Astrocyte (in vitro differentiated cells and primary cell): ENCODE measurements around the gene UBAC1. TPM values are rescaled to one million over a fixed set of nuclear protein-coding genes. Genes with fewer than 3 reads are reported as not detected.

ENCODE experiments used
- DNase-seq: peaks from one replicate; pipeline ENCODE4 v3.0.0-alpha.2; 2010; ENCODE audit warnings: low read depth
- FAIRE-seq: peaks from 2 replicates; lab custom pipeline; 2011; peaks lifted over from hg19 to GRCh38; lab: Jason Lieb, UNC
- H2AFZ ChIP-seq: 2 replicates; pipeline ENCODE4 v1.6.0; 2012; ENCODE audit warnings: low read depth, low read length, inconsistent platforms
- H3K27ac ChIP-seq: 2 replicates; pipeline ENCODE4 v1.5.1; 2011; ENCODE audit warnings: low read depth, low read length, inconsistent platforms
- H3K27me3 ChIP-seq: 2 replicates; pipeline ENCODE4 v1.6.0; 2011; ENCODE audit warnings: low read length, inconsistent platforms; ENCODE audit not compliant: insufficient read depth
- H3K36me3 ChIP-seq: 2 replicates; pipeline ENCODE4 v1.5.1; 2011; ENCODE audit warnings: low read length, inconsistent platforms; ENCODE audit not compliant: insufficient read depth
- H3K4me1 ChIP-seq: 2 replicates; pipeline ENCODE4 v1.5.1; 2011; ENCODE audit warnings: low read length, inconsistent platforms; ENCODE audit not compliant: insufficient read depth
- H3K4me2 ChIP-seq: 2 replicates; pipeline ENCODE4 v1.6.0; 2012; ENCODE audit warnings: low read length, inconsistent platforms
- H3K4me3 ChIP-seq: 2 replicates; pipeline ENCODE4 v1.5.1; 2011; ENCODE audit warnings: low read depth, mild to moderate bottlenecking, low read length, inconsistent platforms; ENCODE audit not compliant: insufficient read depth
- H3K79me2 ChIP-seq: 2 replicates; pipeline ENCODE4 v1.6.0; 2012; ENCODE audit warnings: mild to moderate bottlenecking, low read length, inconsistent platforms; ENCODE audit not compliant: insufficient read depth
- H3K9ac ChIP-seq: 2 replicates; pipeline ENCODE4 v1.6.0; 2012; ENCODE audit warnings: mild to moderate bottlenecking, low read length, inconsistent platforms
- H3K9me3 ChIP-seq: 2 replicates; pipeline ENCODE4 v1.5.1; 2012; ENCODE audit warnings: low read depth, mild to moderate bottlenecking, low read length, inconsistent platforms; ENCODE audit not compliant: insufficient read depth
- H4K20me1 ChIP-seq: 2 replicates; pipeline ENCODE4 v1.6.0; 2012; ENCODE audit warnings: low read length, inconsistent platforms; ENCODE audit not compliant: insufficient read depth
- H3K27ac Mint-ChIP-seq: one replicate; pipeline ENCODE4 v1.8.0; 2021; ENCODE audit warnings: mild to moderate bottlenecking, mixed read lengths; ENCODE audit not compliant: unreplicated experiment
- H3K27me3 Mint-ChIP-seq: one replicate; pipeline ENCODE4 v1.8.0; 2021; ENCODE audit warnings: low read depth, mixed read lengths; ENCODE audit not compliant: unreplicated experiment
- H3K36me3 Mint-ChIP-seq: one replicate; pipeline ENCODE4 v1.8.0; 2021; ENCODE audit warnings: low read depth, mixed read lengths; ENCODE audit not compliant: unreplicated experiment
- H3K4me1 Mint-ChIP-seq: one replicate; pipeline ENCODE4 v1.8.0; 2021; ENCODE audit warnings: low read depth, mixed read lengths; ENCODE audit not compliant: unreplicated experiment
- H3K4me3 Mint-ChIP-seq: one replicate; pipeline ENCODE4 v1.8.0; 2021; ENCODE audit warnings: mild to moderate bottlenecking, moderate library complexity, mixed read lengths; ENCODE audit not compliant: unreplicated experiment
- H3K9me3 Mint-ChIP-seq: one replicate; pipeline ENCODE4 v1.8.0; 2021; ENCODE audit warnings: mild to moderate bottlenecking, mixed read lengths; ENCODE audit not compliant: unreplicated experiment
- CTCF ChIP-seq: IDR thresholded peaks from 2 replicates; pipeline ENCODE4 v1.5.1; 2011; ENCODE audit warnings: low read depth, mild to moderate bottlenecking, inconsistent platforms, low read length, moderate library complexity; ENCODE audit not compliant: insufficient read depth
- EZH2 ChIP-seq: IDR thresholded peaks from 2 replicates; pipeline ENCODE4 v1.6.1; 2012; ENCODE audit warnings: mild to moderate bottlenecking, low read length, inconsistent platforms; ENCODE audit not compliant: insufficient read depth
- total RNA-seq: library from RNA; stranded (reverse); gene quantifications from 2 replicates; pipeline ENCODE4 v1.2.1, GENCODE V29; 2021

The UBAC1 gene
- total RNA-seq, 1 donor from 2014 or later = 31.8 TPM

- H3K27ac ChIP-seq = no peak overlapping the region
- no peaks in the 10 kb centered on the region for H3K9me3 Mint-ChIP-seq
- H3K4me1 Mint-ChIP-seq = no peaks in the 10 kb centered on the region
- peak overlapping the region; percentile 81 for H3K4me2 ChIP-seq
- H3K36me3 Mint-ChIP-seq = no peaks in the 10 kb centered on the region
- no peaks in the 10 kb centered on the region for H4K20me1 ChIP-seq
- FAIRE-seq (no peak), DNase-seq (peak; percentile 75)
- H3K4me3 ChIP-seq = peak overlapping the region; percentile 32
- no peaks in the 10 kb centered on the region for H3K79me2 ChIP-seq
- H3K4me1 ChIP-seq = peaks cover 14% of the 10 kb centered on the region
- peak overlapping the region; percentile 72 for H2AFZ ChIP-seq
- H3K36me3 ChIP-seq = no peaks in the 10 kb centered on the region
- H3K9ac ChIP-seq = peak overlapping the region; percentile 56
- TF ChIP-seq EZH2 = no peak
- no peak for TF ChIP-seq CTCF
- peaks cover 2% of the 10 kb centered on the region for H3K27me3 ChIP-seq
- no peak overlapping the region for H3K4me3 Mint-ChIP-seq
- peak overlapping the region; percentile 75 for H3K27ac Mint-ChIP-seq
- H3K9me3 ChIP-seq = no peaks in the 10 kb centered on the region
- no peaks in the 10 kb centered on the region for H3K27me3 Mint-ChIP-seq
Measured at GRCh38 chr9:135992486-135993408, 31.6 kb upstream of the UBAC1 start.

- FAIRE-seq (no peak), DNase-seq (no peak)
- Mint-ChIP-seq H3K4me3 (no peak overlapping the region), H3K36me3 (no peaks in the 10 kb centered on the region), H3K27me3 (no peaks in the 10 kb centered on the region), H3K9me3 (no peaks in the 10 kb centered on the region), H3K4me1 (no peaks in the 10 kb centered on the region), H3K27ac (no peak overlapping the region)
- H3K4me1 ChIP-seq = peaks cover 14% of the 10 kb centered on the region
- H3K9ac ChIP-seq = no peak overlapping the region
- H3K27me3 ChIP-seq = peaks cover 2% of the 10 kb centered on the region
- H2AFZ ChIP-seq = no peak overlapping the region
- H3K79me2 ChIP-seq = no peaks in the 10 kb centered on the region
- H3K36me3 ChIP-seq = no peaks in the 10 kb centered on the region
- H3K27ac ChIP-seq = no peak overlapping the region
- TF ChIP-seq EZH2 (no peak), CTCF (no peak)
- H3K4me3 ChIP-seq = no peak overlapping the region
- H4K20me1 ChIP-seq = no peaks in the 10 kb centered on the region
- H3K4me2 ChIP-seq = no peak overlapping the region
- no peaks in the 10 kb centered on the region for H3K9me3 ChIP-seq
Measured at GRCh38 chr9:135991771-135992170, 30.6 kb upstream of the UBAC1 start.
